OCI-LY3 (cell line): ENCODE data around the gene PTPRR.

ENCODE experiments used
- H2AFZ ChIP-seq: fragments of 200-600, 300-600 bp; shearing (Covaris generic); 2 replicates; pipeline ENCODE4 v1.6.0; 2014; ENCODE audit warnings: antibody characterized with exemption, low read depth, low read length
- H3K27ac ChIP-seq: fragments of 200-600, 300-600 bp; sonication (generic); 2 replicates; pipeline ENCODE4 v1.5.1; 2014; ENCODE audit warnings: mild to moderate bottlenecking, low read length, moderate library complexity, mixed read lengths
- H3K27me3 ChIP-seq: fragments of 200-600, 300-600 bp; sonication (generic); 2 replicates; pipeline ENCODE4 v1.6.1; 2014; ENCODE audit warnings: low read depth, low read length, mixed read lengths
- H3K36me3 ChIP-seq: fragments of 200-600, 300-600 bp; sonication (generic); replicated peaks from 2 replicates; pipeline ENCODE3; 2014; ENCODE audit warnings: low read depth, low read length, mixed read lengths
- H3K4me1 ChIP-seq: fragments of 300-600, 200-600 bp; sonication (generic); 2 replicates; pipeline ENCODE4 v1.6.1; 2014; ENCODE audit warnings: low read length, mixed read lengths
- H3K4me2 ChIP-seq: fragments of 200-600, 300-600 bp; sonication (generic); 2 replicates; pipeline ENCODE4 v1.6.1; 2014; ENCODE audit warnings: low read length, mixed read lengths
- H3K4me3 ChIP-seq: fragments of 300-600, 200-600 bp; sonication (generic); 2 replicates; pipeline ENCODE4 v1.5.1; 2014; ENCODE audit warnings: antibody characterized with exemption, mild to moderate bottlenecking, low read length, moderate library complexity
- H3K79me2 ChIP-seq: fragments of 300-600, 200-600 bp; shearing (Covaris generic); 2 replicates; pipeline ENCODE4 v1.6.1; 2014; ENCODE audit warnings: mild to moderate bottlenecking, low read length, mixed read lengths
- H3K9ac ChIP-seq: fragments of 300-600, 200-600 bp; shearing (Covaris generic); 2 replicates; pipeline ENCODE4 v1.6.0; 2014; ENCODE audit warnings: mild to moderate bottlenecking, low read length, moderate library complexity
- H3K9me3 ChIP-seq: fragments of 200-600, 300-600 bp; shearing (Covaris generic); 2 replicates; pipeline ENCODE4 v1.6.1; 2014; ENCODE audit warnings: low read length, mixed read lengths; ENCODE audit not compliant: insufficient read depth
- H4K20me1 ChIP-seq: fragments of 200-600, 300-600 bp; sonication (generic); 2 replicates; pipeline ENCODE4 v1.6.1; 2016; ENCODE audit warnings: low read length, mixed read lengths; ENCODE audit not compliant: insufficient read depth
- EZH2phosphoT487 ChIP-seq: fragments of 200-600 bp; shearing (Covaris generic); IDR thresholded peaks from 2 replicates; pipeline ENCODE4 v1.6.1; 2018; ENCODE audit warnings: antibody characterized with exemption, mixed run types, low read depth
- TF ChIP-seq, protein P1 (sequence below): fragments of 200-600, 300-600 bp; sonication (generic); IDR thresholded peaks from 2 replicates; pipeline ENCODE4 v1.5.1; 2014; ENCODE audit warnings: antibody characterized with exemption, low read length, low read depth

PTPRR gene

DNA sequence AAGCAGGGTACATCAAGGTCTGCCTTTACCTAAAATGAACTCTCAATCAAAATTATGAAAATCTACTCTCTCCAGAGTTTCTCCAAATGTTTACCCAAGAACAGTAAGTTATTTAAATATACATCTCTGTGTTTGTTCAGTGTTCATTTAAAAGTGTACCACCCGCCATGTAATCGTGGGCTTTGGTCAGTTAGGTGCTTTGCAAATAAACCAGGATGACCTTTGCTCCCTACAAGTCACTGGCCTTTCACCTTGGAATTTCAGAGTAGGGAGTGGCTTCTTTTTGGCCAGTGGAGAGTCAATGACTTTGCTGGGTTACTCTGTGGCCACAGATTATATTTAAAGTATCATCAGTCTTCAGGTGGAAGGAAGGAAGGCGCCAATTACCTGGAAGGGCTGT is 208.7 kb downstream of the PTPRR start:
- H3K27ac ChIP-seq = no peak overlapping the region
- no peaks in the 10 kb centered on the region for H3K4me1 ChIP-seq
- H3K9ac ChIP-seq = no peak overlapping the region
- TF ChIP-seq, protein P1, sequence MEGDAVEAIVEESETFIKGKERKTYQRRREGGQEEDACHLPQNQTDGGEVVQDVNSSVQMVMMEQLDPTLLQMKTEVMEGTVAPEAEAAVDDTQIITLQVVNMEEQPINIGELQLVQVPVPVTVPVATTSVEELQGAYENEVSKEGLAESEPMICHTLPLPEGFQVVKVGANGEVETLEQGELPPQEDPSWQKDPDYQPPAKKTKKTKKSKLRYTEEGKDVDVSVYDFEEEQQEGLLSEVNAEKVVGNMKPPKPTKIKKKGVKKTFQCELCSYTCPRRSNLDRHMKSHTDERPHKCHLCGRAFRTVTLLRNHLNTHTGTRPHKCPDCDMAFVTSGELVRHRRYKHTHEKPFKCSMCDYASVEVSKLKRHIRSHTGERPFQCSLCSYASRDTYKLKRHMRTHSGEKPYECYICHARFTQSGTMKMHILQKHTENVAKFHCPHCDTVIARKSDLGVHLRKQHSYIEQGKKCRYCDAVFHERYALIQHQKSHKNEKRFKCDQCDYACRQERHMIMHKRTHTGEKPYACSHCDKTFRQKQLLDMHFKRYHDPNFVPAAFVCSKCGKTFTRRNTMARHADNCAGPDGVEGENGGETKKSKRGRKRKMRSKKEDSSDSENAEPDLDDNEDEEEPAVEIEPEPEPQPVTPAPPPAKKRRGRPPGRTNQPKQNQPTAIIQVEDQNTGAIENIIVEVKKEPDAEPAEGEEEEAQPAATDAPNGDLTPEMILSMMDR = no peak
- no peak for TF ChIP-seq EZH2phosphoT487
- H3K27me3 ChIP-seq = peaks cover 11% of the 10 kb centered on the region; the same call in 1 of the 2 replicates
- no peaks in the 10 kb centered on the region for H3K9me3 ChIP-seq
- H3K4me2 ChIP-seq = no peak overlapping the region
- H3K4me3 ChIP-seq = no peak overlapping the region
- H2AFZ ChIP-seq = no peak overlapping the region
- no peaks in the 10 kb centered on the region for H3K36me3 ChIP-seq
- H3K79me2 ChIP-seq = no peaks in the 10 kb centered on the region
- H4K20me1 ChIP-seq = no peaks in the 10 kb centered on the region

- H3K27me3 ChIP-seq = peaks cover 6% of the 10 kb centered on the region; the same call in 1 of the 2 replicates
- no peaks in the 10 kb centered on the region for H3K4me1 ChIP-seq
- H3K9me3 ChIP-seq = no peaks in the 10 kb centered on the region
- H3K4me3 ChIP-seq = no peak overlapping the region
- H3K36me3 ChIP-seq = no peaks in the 10 kb centered on the region
- H2AFZ ChIP-seq = no peak overlapping the region
- no peak overlapping the region for H3K4me2 ChIP-seq
- no peak overlapping the region for H3K9ac ChIP-seq
- H3K79me2 ChIP-seq = no peaks in the 10 kb centered on the region
- no peaks in the 10 kb centered on the region for H4K20me1 ChIP-seq
- TF ChIP-seq, protein P1 = no peak
- TF ChIP-seq EZH2phosphoT487 = no peak
- no peak overlapping the region for H3K27ac ChIP-seq
Measured at GRCh38 chr12:70709022-70709421, 211.5 kb downstream of the PTPRR start.

DNA sequence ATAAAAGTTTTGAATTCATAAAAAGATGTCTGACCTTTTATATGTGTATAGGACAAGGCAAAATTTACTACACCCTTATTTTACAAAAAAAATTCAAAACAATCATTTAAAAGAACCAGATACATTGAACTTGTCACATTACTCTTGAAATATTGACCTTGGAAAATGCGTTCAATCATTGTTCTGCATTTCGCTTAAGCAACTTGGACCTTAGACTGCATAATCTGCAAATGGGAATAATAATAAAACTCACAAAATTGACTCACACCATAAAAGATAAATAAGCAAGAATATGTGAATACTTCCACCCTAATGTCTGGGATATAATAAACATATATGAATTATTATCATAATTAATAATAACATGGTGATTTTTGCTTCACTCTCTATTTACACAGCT is 213.9 kb downstream of the PTPRR start:
- no peak for TF ChIP-seq EZH2phosphoT487
- TF ChIP-seq, protein P1 = no peak
- Histone ChIP-seq H3K4me2 (no peak overlapping the region), H3K27ac (no peak overlapping the region), H3K9ac (no peak overlapping the region), H3K79me2 (no peaks in the 10 kb centered on the region), H4K20me1 (no peaks in the 10 kb centered on the region), H3K36me3 (no peaks in the 10 kb centered on the region), H3K4me1 (no peaks in the 10 kb centered on the region), H2AFZ (no peak overlapping the region), H3K9me3 (no peaks in the 10 kb centered on the region), H3K4me3 (no peak overlapping the region), H3K27me3 (no peaks in the 10 kb centered on the region; the same call in 1 of the 2 replicates)

DNA sequence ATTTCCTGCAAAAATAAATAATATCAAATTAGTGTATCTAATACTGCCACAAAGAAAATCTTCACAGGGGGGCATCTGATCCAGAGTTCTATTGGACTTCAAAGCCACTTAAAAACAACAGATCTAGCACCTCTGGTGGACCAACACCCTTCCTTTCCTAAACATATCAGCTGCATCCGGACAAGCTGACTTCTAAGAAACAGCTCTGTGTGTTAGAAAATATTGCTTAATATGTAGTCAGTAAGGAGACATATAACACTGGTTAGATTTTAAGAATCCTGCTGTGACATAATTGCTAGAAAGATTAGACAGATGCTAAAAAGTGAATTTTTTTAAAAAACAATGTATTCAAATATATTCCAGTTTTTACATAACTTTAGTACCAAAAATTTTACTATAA is 222.2 kb downstream of the PTPRR start:
- H3K36me3 ChIP-seq = no peaks in the 10 kb centered on the region
- H3K4me3 ChIP-seq = no peak overlapping the region
- H3K79me2 ChIP-seq = no peaks in the 10 kb centered on the region
- no peaks in the 10 kb centered on the region for H3K9me3 ChIP-seq
- no peaks in the 10 kb centered on the region for H4K20me1 ChIP-seq
- TF ChIP-seq EZH2phosphoT487 = no peak
- TF ChIP-seq, protein P1 = no peak
- H2AFZ ChIP-seq = no peak overlapping the region
- no peaks in the 10 kb centered on the region for H3K27me3 ChIP-seq
- H3K4me1 ChIP-seq = no peaks in the 10 kb centered on the region
- H3K4me2 ChIP-seq = no peak overlapping the region
- no peak overlapping the region for H3K9ac ChIP-seq
- no peak overlapping the region for H3K27ac ChIP-seq
